SH-SY5Y (cell line): ENCODE results near the gene ASTL.

Experiments used
- GATA2 ChIP-seq: IDR thresholded peaks from 2 replicates; pipeline ENCODE4 v1.6.1; 2011; ENCODE audit warnings: mild to moderate bottlenecking, low read depth, low read length
- GATA3 ChIP-seq: IDR thresholded peaks from 2 replicates; pipeline ENCODE4 v1.6.1; 2011; ENCODE audit warnings: low read depth, mild to moderate bottlenecking, low read length, moderate library complexity

DNA sequence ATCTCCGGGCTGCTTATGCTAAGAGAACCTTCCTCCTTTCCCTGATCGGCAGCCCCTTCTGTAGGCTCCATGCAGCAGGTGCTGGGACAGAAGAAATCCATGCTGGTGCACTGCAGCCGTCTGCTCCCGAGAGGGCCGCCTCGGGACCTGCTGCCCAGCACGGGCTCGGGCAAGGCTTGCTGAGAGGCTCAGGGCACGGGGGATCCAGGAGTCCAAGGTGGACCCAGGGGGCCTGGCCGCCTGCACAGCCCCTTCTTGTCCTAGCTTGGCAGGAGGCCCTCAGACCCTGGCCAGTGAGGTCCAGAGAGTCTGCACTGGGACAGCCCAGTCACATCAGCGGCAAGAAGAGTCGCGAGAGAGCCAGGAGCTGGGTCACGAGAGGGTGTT is 20.2 kb upstream of the ASTL start:
- TF ChIP-seq GATA2 (no peak), GATA3 (no peak)
